GM18870 (cell line): Measurements from ENCODE around the gene MAGOH.
"Not testable (repeated sequence)": the region's sequence is repeated elsewhere in the genome, so short reads cannot be mapped to it uniquely, and the experiment has no call there.

ENCODE experiments used
- ATAC-seq: cut with Tn5 transposase; IDR thresholded peaks from one replicate; pipeline ENCODE4 v1.9.1; 2021; ENCODE audit warnings: moderate library complexity; ENCODE audit not compliant: unreplicated experiment

The MAGOH gene

DNA sequence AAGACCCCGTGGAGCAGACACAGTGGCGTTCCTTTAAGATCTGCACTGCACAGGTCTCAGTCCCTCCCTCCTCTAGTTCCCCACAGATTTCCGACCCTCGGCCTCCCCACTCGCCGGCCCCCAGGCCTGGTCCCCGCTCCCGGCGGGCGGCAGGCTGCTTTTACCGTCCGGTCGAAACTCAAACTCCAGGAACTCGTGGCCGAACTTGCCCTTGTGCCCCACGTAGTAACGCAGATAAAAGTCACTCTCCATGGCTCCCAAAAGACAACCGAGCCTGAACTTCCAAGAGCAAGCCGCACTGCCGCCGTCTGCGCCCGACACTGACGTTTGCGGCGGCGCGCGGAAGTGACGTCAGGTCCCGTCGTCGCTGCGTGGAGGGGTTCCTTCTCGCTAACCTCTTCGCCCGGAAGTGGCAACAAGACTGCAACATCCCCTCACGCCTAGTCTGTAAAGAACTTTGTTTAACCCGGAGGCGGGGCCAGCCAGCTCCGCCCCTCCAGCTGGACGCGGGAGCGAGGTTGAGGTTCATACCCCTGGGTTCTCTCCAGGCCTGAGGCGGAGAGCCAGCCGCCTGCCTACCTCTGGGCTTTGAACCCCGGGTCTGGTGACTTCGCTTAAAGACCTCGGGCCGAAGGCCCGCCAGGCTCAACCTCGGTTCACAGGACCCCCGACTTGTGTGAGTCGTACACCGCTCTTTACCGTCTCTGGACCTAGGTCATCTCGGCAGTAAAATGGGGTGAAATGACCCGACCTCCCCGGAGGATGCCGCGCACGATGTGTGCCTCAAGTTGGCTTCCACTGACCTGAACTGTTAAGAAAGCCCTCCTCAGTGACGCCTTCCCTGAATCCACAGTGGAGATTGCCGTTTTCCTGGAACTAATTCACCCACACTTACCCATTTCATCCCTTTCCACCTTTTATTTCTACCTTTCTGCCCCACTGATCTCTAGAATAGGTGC, at the start of gene MAGOH:
Gene MAGOH (minus strand): TSS at position 322 of the 959 bp plus-strand sequence. CDS start 70 bp downstream, at position 252.
- ATAC-seq, result peak; percentile 91

DNA sequence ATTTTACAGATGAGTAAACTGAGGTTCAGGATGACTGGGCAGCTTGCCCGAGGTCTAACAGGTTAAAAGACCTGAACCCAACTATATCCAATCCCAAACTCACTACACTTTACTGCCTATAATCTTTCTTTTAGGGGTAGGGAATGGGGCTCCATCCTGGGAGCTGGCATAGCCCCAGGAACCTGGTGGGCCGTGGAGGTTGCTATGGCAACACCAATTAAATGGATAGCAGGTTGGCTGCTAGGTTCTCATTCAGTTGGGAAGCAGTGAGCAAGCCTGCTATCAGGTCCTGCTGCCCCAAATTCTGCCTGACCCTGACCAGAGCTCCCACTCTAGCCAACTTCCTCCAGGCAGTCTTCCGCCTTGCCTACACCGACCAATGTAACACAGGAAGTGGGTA, 48.6 kb upstream of the MAGOH start:
- no peak for ATAC-seq

DNA sequence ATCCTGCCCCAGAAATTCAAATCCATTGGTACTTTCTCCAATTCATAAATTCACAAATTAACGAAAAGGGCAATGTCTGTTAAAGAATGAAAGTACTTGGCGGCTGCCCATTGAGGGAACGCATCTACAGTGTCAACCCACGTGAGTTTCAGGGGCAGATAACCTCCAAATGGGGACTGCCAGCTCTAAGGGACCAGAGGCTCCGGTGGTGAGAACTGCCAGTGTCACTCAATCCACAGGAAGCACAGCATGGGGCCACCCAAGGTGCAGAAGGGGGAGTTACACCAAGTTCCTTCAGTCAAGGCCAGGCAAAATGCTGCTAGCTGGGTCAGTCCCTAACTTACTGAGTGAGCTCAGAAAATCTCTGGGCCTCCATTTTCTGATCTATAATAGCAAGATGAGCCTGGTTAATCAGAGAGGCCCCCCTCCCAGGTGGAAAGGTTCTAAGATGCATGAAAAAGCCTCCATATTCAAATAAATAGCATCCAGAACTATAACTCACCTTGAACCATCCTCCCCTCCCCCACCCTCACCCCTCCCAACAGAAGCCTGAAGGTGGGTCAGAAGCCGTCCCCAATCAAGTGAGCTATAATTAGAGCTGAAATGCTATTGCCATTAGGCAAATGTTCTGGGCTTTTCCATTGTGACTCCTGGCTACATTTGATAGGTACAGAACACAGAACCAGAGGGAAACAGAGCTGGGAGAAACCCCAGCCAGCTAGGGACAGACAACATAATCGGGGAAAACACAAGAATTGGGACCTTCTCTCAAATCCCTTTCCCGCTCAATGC, 47.8 kb upstream of the MAGOH start:
- no peak for ATAC-seq

GRCh38 chr1:53285546-53285945, 47.2 kb upstream of the MAGOH start:
- ATAC-seq, result no peak

GRCh38 chr1:53284224-53285020, 46.1 kb upstream of the MAGOH start:
- ATAC-seq, result no peak

GRCh38 chr1:53283156-53283555, 44.8 kb upstream of the MAGOH start:
- not testable (repeated sequence) for ATAC-seq

- no peak for ATAC-seq
These were observed 42.8 kb upstream of the MAGOH start for GRCh38 chr1:53281133-53281532.

DNA sequence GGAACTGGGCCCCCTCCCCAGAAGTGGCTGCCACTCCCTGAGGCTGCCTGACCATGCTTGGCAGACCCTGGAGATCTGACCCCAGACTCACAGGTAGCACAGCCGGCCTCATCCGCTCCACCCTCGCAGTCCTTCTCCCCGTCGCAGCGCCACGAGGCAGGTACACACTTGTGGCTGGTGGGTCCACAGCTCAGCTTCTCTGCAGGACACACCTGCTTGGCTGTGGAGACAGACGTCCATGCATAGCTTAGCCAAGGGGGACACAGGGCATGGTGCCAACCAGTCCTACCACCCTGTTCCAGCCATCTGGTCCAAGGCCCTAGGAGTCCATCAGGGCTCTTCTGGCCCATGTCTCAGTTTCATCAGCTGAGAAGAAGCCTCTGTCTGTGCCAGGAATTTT, 42.2 kb upstream of the MAGOH start:
- ATAC-seq, result no peak

GRCh38 chr1:53279296-53280200, 41.2 kb upstream of the MAGOH start:
- ATAC-seq, result no peak

DNA sequence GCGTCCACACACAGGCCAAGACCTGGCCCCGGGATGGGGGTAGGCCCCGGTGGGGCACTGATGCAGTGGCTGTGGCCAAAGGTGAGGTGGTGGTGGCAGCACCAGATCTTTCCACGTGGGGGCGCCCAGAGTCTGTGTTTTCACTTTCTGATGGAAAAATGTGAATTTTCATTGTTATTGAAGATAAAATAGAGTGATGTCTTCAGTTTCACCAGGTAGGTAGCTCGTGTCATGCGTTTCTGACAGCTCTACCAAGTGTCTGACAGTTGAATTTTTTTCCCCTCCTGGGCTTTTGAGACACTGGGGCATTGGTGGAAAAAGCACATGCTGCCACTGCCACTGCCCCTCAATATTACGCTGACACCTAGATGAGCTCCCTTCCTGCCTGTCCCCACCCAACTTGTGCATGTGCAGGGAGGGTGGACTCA, 40.0 kb upstream of the MAGOH start:
- no peak for ATAC-seq

DNA sequence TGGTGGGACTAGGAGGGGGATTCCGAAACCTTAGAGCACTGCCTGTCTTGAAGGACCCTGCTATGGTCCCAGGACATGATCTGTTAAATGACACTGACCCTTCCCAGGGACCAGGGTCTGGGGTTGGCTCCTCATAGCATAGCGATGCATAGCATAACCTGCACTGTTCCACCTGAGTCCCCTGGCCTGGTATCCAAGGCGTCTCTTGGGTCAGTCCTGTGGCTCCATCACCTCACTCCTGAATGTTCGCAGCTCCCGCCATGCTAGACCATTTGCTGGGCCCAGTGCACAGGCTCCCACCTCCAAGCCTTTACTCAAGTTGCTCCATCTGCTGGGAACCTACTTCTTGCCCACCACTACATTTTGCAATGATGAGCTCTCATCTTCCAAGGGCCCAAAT, 39.0 kb upstream of the MAGOH start:
- no peak for ATAC-seq

DNA sequence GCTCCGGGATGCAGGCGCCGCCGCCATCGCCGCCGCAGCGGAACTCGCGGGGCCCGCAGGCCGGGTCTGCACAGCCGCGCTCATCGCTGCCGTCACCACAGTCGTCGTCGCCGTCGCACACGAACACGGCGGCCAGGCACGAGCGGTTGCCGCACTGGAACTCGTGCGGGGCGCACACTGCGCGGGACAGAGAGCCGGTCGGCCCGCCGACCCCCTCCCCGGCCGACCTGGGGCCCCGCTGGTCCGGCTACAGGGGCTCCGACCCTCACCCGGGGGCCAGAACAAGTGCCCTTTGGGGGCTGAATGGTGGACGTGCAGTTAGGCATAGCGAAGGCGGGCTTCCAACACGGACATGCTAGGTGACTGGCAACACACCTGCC, 38.6 kb upstream of the MAGOH start:
- ATAC-seq, result no peak

DNA sequence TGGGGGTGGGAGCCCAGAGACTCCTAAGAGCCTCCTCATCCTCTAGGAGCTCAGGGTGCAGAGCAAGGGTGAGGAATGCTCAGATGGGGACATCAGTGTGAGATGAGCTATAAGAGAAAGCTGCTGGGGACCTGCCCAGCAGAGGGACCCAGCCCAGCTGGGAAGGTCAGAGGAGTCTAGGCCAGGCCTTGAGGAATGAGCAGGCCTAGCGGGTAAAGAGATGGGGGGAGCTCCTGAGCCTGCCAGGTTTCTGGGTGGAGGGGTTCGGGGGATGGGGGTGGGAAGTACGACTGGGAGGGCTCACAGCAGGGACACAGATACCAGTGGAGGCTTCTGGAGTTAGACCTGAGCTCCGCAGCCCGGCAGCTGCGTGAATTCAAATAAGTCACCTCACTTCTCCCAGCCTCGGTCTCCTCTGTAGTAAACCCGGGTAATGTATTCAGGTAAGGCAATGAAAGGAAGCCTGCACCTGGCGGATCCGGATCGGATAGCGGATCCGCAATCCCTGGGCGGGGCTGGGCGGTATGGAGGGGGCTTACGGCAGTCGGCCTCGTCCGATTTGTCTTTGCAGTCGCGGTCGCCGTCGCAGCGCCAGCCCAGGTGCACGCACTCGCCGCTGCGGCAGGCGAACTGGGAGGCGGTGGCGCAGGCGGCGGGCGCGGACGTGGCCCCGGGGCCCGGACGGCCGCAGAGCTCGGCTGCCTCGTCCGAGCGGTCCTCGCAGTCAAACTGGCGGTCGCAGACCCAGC, 38.0 kb upstream of the MAGOH start:
- ATAC-seq, result no peak

GRCh38 chr1:53275566-53275965, 37.2 kb upstream of the MAGOH start:
- ATAC-seq, result no peak

DNA sequence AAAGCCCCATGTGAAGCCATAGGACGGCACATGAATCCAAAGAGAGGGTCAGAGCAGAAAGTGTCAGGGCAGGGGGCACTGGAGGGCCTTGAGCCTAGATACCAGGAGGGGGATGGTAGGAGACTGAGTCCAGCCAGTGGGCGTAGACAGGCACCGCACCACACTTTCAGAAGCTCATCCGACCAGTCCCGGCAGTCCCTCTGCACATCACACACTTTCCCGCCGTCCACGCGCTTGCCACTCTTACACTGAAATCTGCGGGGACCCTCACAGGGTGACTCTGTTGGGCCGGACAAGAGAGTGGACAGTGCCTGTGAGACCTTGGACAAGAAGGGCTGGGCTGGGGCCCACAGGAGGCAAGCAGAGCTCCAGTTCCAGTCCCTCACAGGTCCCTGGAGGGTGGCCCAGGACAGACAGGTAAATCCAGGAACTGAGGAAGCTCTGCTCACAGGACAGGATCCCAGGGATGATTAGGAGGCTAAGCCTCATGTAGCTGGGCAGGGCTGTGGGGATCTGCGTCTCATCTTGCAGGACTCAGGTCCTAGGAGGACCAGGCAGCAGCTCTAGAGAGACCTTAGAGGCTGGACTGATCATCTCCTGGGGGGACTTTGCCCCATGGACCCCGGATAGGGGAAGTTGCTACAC, 36.3 kb upstream of the MAGOH start:
- no peak for ATAC-seq

DNA sequence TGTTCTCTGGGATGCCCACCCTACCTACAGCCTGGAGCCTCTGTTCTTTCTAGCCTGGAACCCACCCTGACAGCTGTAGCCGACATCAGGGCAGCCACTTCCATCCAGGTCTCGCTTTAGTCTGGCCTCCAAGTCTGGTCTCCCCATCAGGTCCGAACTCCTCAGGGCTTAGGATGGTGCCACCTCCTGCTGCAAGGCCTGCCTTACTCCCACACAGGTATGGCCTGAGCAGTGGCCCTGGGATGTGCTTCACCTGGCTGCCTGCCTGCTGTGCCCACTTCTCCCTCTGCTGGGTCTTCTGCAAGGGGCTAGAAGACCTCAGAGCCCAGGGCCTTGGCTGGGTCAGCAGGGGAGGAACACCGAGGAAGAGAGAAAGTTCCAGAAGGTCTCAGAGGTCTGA, 35.7 kb upstream of the MAGOH start:
- ATAC-seq, result no peak

DNA sequence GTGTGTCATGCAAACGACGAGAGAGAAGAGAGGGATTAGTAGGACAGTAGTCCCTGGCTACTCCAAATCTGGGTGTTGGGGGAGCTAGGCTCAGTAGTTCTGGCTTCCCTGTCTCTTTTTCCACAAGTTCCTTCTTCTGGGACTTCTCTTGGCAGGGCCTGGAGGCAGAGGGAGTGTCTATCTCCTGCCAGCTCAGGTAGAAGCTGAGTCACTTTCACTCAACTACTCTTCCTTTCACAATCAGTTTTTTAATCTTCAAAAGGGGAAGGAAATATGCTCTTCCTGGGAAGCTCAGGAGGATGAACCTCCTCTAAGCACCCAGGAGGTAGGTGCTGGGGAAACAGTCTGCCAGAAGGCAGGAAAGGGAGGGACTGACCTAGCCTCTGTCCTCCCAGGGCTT, 35.2 kb upstream of the MAGOH start:
- no peak for ATAC-seq

DNA sequence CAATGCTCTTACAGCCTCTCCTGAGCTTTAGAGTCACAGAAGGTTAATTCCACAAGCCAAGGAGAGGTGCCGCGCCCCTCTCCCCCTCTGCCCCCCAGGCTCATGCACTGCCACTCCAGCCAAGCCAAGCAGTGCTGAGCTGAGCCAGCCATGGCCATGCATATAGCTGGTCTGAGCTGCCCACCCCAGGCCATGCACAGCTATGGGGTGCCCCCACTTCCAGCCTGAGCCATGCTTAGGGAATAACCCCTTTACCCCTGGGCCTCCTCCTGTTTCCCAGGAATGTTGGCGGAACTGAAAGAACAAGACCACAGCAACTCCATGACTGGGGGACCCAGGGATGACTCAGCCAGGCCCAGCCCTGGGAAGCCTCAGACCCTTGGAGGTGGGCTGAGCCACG, 34.0 kb upstream of the MAGOH start:
- ATAC-seq, result no peak
